ENCODE measurements around the gene FILIP1L.

DNA sequence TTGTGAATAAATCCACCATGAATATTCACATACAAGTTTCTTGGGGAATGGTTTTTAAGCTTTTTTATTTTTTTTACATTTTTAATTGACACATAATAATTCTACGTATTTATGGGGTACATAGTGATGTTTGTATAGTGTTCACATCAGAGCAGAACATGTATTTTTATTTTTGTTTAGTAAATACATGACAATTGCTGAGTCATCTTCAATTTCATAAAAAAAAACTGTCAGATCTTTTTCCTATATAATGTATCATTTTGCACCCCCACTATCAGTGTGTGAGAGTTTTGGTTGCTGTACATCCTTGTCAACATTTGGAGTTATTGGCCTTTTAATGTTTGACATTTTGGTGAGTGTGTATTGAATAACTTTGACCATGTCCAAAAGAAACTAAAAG is 39.9 kb upstream of the FILIP1L start:
- TF ChIP-seq EP300 (IDR thresholded peaks at IDR 0.05): no peak
- TF ChIP-seq, protein P1, sequence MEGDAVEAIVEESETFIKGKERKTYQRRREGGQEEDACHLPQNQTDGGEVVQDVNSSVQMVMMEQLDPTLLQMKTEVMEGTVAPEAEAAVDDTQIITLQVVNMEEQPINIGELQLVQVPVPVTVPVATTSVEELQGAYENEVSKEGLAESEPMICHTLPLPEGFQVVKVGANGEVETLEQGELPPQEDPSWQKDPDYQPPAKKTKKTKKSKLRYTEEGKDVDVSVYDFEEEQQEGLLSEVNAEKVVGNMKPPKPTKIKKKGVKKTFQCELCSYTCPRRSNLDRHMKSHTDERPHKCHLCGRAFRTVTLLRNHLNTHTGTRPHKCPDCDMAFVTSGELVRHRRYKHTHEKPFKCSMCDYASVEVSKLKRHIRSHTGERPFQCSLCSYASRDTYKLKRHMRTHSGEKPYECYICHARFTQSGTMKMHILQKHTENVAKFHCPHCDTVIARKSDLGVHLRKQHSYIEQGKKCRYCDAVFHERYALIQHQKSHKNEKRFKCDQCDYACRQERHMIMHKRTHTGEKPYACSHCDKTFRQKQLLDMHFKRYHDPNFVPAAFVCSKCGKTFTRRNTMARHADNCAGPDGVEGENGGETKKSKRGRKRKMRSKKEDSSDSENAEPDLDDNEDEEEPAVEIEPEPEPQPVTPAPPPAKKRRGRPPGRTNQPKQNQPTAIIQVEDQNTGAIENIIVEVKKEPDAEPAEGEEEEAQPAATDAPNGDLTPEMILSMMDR (IDR thresholded peaks at IDR 0.05): no peak
